ENCODE data around the gene NF1.
"Not testable (repeated sequence)": the region's sequence is repeated elsewhere in the genome, so short reads cannot be mapped to it uniquely, and the experiment has no call there.

Gene NF1

GRCh38 chr17:31272236-31272635 lies 177.5 kb downstream of the NF1 start:
- H3K4me3 Mint-ChIP-seq: no peak overlapping the region
- DNase-seq (no peak), ATAC-seq (no peak)
- no peaks in the 10 kb centered on the region for H3K9me3 Mint-ChIP-seq
- no peaks in the 10 kb centered on the region for H3K27me3 Mint-ChIP-seq
- H3K4me1 Mint-ChIP-seq: no peaks in the 10 kb centered on the region
- H3K27ac Mint-ChIP-seq: no peak overlapping the region

GRCh38 chr17:31272803-31273202 lies 178.0 kb downstream of the NF1 start:
- no peak for ATAC-seq
- Mint-ChIP-seq H3K27ac (no peak overlapping the region), H3K27me3 (no peaks in the 10 kb centered on the region), H3K4me1 (no peaks in the 10 kb centered on the region), H3K9me3 (no peaks in the 10 kb centered on the region), H3K4me3 (no peak overlapping the region)
- DNase-seq: no peak

GRCh38 chr17:31273516-31273915 lies 178.7 kb downstream of the NF1 start:
- Mint-ChIP-seq H3K9me3 (no peaks in the 10 kb centered on the region), H3K4me3 (no peak overlapping the region), H3K27me3 (no peaks in the 10 kb centered on the region), H3K27ac (no peak overlapping the region), H3K4me1 (no peaks in the 10 kb centered on the region)
- DNase-seq (no peak), ATAC-seq (no peak)

- Mint-ChIP-seq H3K4me1 (no peaks in the 10 kb centered on the region), H3K27me3 (no peaks in the 10 kb centered on the region), H3K27ac (no peak overlapping the region), H3K9me3 (no peaks in the 10 kb centered on the region), H3K4me3 (no peak overlapping the region)
- DNase-seq: no peak
- no peak for ATAC-seq
Observed at GRCh38 chr17:31274252-31274651, 179.5 kb downstream of the NF1 start.

GRCh38 chr17:31275116-31275515 lies 180.3 kb downstream of the NF1 start:
- ATAC-seq (no peak), DNase-seq (no peak)
- H3K27ac Mint-ChIP-seq: peak overlapping the region in 1 of 2 donors; percentile 35
- H3K9me3 Mint-ChIP-seq: no peaks in the 10 kb centered on the region
- no peaks in the 10 kb centered on the region for H3K27me3 Mint-ChIP-seq
- no peak overlapping the region for H3K4me3 Mint-ChIP-seq
- H3K4me1 Mint-ChIP-seq: no peaks in the 10 kb centered on the region

GRCh38 chr17:31279401-31279800 lies 184.6 kb downstream of the NF1 start:
- H3K27me3 Mint-ChIP-seq: no peaks in the 10 kb centered on the region
- H3K4me3 Mint-ChIP-seq: no peak overlapping the region
- DNase-seq (no peak), ATAC-seq (no peak)
- no peaks in the 10 kb centered on the region for H3K4me1 Mint-ChIP-seq
- H3K27ac Mint-ChIP-seq: no peak overlapping the region
- H3K9me3 Mint-ChIP-seq: no peaks in the 10 kb centered on the region

GRCh38 chr17:31281061-31281460 lies 186.3 kb downstream of the NF1 start:
- ATAC-seq: no peak
- Mint-ChIP-seq H3K4me3 (no peak overlapping the region), H3K27ac (no peak overlapping the region), H3K27me3 (no peaks in the 10 kb centered on the region), H3K9me3 (no peaks in the 10 kb centered on the region), H3K4me1 (no peaks in the 10 kb centered on the region)
- no peak for DNase-seq

GRCh38 chr17:31283841-31284240 lies 189.1 kb downstream of the NF1 start:
- H3K27me3 Mint-ChIP-seq: no peaks in the 10 kb centered on the region
- H3K4me1 Mint-ChIP-seq: peaks cover 7% of the 10 kb centered on the region
- H3K4me3 Mint-ChIP-seq: no peak overlapping the region
- no peaks in the 10 kb centered on the region for H3K9me3 Mint-ChIP-seq
- DNase-seq: no peak
- no peak for ATAC-seq
- H3K27ac Mint-ChIP-seq: no peak overlapping the region

GRCh38 chr17:31286587-31286986 lies 191.8 kb downstream of the NF1 start:
- peaks cover 18% of the 10 kb centered on the region for H3K4me1 Mint-ChIP-seq
- ATAC-seq (no peak), DNase-seq (no peak)
- H3K9me3 Mint-ChIP-seq: no peaks in the 10 kb centered on the region
- H3K27ac Mint-ChIP-seq: no peak overlapping the region
- no peaks in the 10 kb centered on the region for H3K27me3 Mint-ChIP-seq
- no peak overlapping the region for H3K4me3 Mint-ChIP-seq

GRCh38 chr17:31287932-31288331 lies 193.2 kb downstream of the NF1 start:
- not testable (repeated sequence) for H3K4me3 Mint-ChIP-seq, DNase-seq, H3K9me3 Mint-ChIP-seq, ATAC-seq, H3K27me3 Mint-ChIP-seq, H3K27ac Mint-ChIP-seq
- peaks cover 18% of the 10 kb centered on the region for H3K4me1 Mint-ChIP-seq

GRCh38 chr17:31289790-31290189 lies 195.0 kb downstream of the NF1 start:
- ATAC-seq: no peak
- Mint-ChIP-seq H3K27ac (no peak overlapping the region), H3K4me1 (peaks cover 19% of the 10 kb centered on the region), H3K9me3 (no peaks in the 10 kb centered on the region), H3K4me3 (no peak overlapping the region), H3K27me3 (no peaks in the 10 kb centered on the region)
- DNase-seq: no peak

- Mint-ChIP-seq H3K4me3 (no peak overlapping the region), H3K9me3 (no peaks in the 10 kb centered on the region), H3K27me3 (no peaks in the 10 kb centered on the region), H3K27ac (no peak overlapping the region), H3K4me1 (peaks cover 26% of the 10 kb centered on the region)
- DNase-seq (no peak), ATAC-seq (no peak)
Observed at GRCh38 chr17:31291820-31292219, 197.0 kb downstream of the NF1 start.

- no peaks in the 10 kb centered on the region for H3K9me3 Mint-ChIP-seq
- H3K27ac Mint-ChIP-seq: no peak overlapping the region
- no peak overlapping the region for H3K4me3 Mint-ChIP-seq
- H3K4me1 Mint-ChIP-seq: peaks cover 21% of the 10 kb centered on the region
- H3K27me3 Mint-ChIP-seq: no peaks in the 10 kb centered on the region
- ATAC-seq (no peak), DNase-seq (no peak)
Observed at GRCh38 chr17:31293581-31293980, 198.8 kb downstream of the NF1 start.

- Mint-ChIP-seq H3K4me3 (no peak overlapping the region), H3K27ac (no peak overlapping the region), H3K4me1 (peaks cover 15% of the 10 kb centered on the region), H3K27me3 (no peaks in the 10 kb centered on the region), H3K9me3 (no peaks in the 10 kb centered on the region)
- no peak for ATAC-seq
- DNase-seq: no peak
Observed at GRCh38 chr17:31294231-31294630, 199.5 kb downstream of the NF1 start.

- Mint-ChIP-seq H3K4me3 (no peak overlapping the region), H3K9me3 (no peaks in the 10 kb centered on the region), H3K4me1 (peaks cover 20% of the 10 kb centered on the region), H3K27ac (no peak overlapping the region), H3K27me3 (no peaks in the 10 kb centered on the region)
- ATAC-seq (no peak), DNase-seq (no peak)
Observed at GRCh38 chr17:31294820-31295488, 200.2 kb downstream of the NF1 start.

- DNase-seq: no peak
- Mint-ChIP-seq H3K4me3 (no peak overlapping the region), H3K9me3 (no peaks in the 10 kb centered on the region), H3K27ac (no peak overlapping the region), H3K4me1 (peaks cover 19% of the 10 kb centered on the region), H3K27me3 (no peaks in the 10 kb centered on the region)
- ATAC-seq: no peak
Observed at GRCh38 chr17:31295489-31295871, 200.7 kb downstream of the NF1 start.

GRCh38 chr17:31296142-31296541 lies 201.4 kb downstream of the NF1 start:
- ATAC-seq: no peak
- Mint-ChIP-seq H3K4me1 (peaks cover 24% of the 10 kb centered on the region), H3K9me3 (no peaks in the 10 kb centered on the region), H3K27me3 (no peaks in the 10 kb centered on the region), H3K4me3 (no peak overlapping the region), H3K27ac (no peak overlapping the region)
- DNase-seq: no peak

All from stimulated activated naive CD8-positive, alpha-beta T cell treated with anti-CD3 and anti-CD28 coated beads, Interleukin-15, amount 100 ng/mL, for 72 hours (primary cell).